ENCODE measurements around the gene ARHGAP6.
"Not testable (repeated sequence)": the region's sequence is repeated elsewhere in the genome, so short reads cannot be mapped to it uniquely, and the experiment has no call there.

ARHGAP6 gene

GRCh38 chrX:11580789-11581188 lies 84.9 kb downstream of the ARHGAP6 start:
- no peak overlapping the region for H3K27ac ChIP-seq
- H3K79me2 ChIP-seq (ENCODE audit: insufficient read depth, low read depth) = no peaks in the 10 kb centered on the region
- no peaks in the 10 kb centered on the region for H3K4me1 ChIP-seq (ENCODE audit: low read depth, poor library complexity, severe bottlenecking)
- H3K4me2 ChIP-seq = no peak overlapping the region
- no peaks in the 10 kb centered on the region for H3K27me3 ChIP-seq (ENCODE audit: insufficient read depth, low read depth)
- no peak overlapping the region for H3K4me3 ChIP-seq (IDR thresholded peaks at IDR 0.05; ENCODE audit: insufficient read depth, low read depth, low read length)
- H2AFZ ChIP-seq (ENCODE audit: low read depth) = no peak overlapping the region
- no peak overlapping the region for H3K9ac ChIP-seq
- no peaks in the 10 kb centered on the region for H3K36me3 ChIP-seq (ENCODE audit: insufficient read depth)
- H4K20me1 ChIP-seq (ENCODE audit: insufficient read depth) = no peaks in the 10 kb centered on the region
- no peak for TF ChIP-seq CTCF (conservative IDR thresholded peaks at IDR 0.05; ENCODE audit: low read depth, low read length)

- Histone ChIP-seq H3K36me3 (ENCODE audit: insufficient read depth) (no peaks in the 10 kb centered on the region), H3K27ac (no peak overlapping the region), H3K9ac (no peak overlapping the region), H3K4me3 (IDR thresholded peaks at IDR 0.05; ENCODE audit: insufficient read depth, low read depth, low read length) (no peak overlapping the region), H2AFZ (ENCODE audit: low read depth) (no peak overlapping the region), H3K4me1 (ENCODE audit: low read depth, poor library complexity, severe bottlenecking) (no peaks in the 10 kb centered on the region), H3K79me2 (ENCODE audit: insufficient read depth, low read depth) (no peaks in the 10 kb centered on the region), H4K20me1 (ENCODE audit: insufficient read depth) (no peaks in the 10 kb centered on the region), H3K4me2 (no peak overlapping the region), H3K27me3 (ENCODE audit: insufficient read depth, low read depth) (no peaks in the 10 kb centered on the region)
- no peak for TF ChIP-seq CTCF (conservative IDR thresholded peaks at IDR 0.05; ENCODE audit: low read depth, low read length)
Measured at GRCh38 chrX:11579636-11580600, 85.8 kb downstream of the ARHGAP6 start.

- H3K36me3 ChIP-seq (ENCODE audit: insufficient read depth); H3K4me2 ChIP-seq; H2AFZ ChIP-seq (ENCODE audit: low read depth); H3K4me1 ChIP-seq (ENCODE audit: low read depth, poor library complexity, severe bottlenecking); H3K27me3 ChIP-seq (ENCODE audit: insufficient read depth, low read depth); H3K9ac ChIP-seq; H3K79me2 ChIP-seq (ENCODE audit: insufficient read depth, low read depth); H4K20me1 ChIP-seq (ENCODE audit: insufficient read depth); H3K27ac ChIP-seq; H3K4me3 ChIP-seq (IDR thresholded peaks at IDR 0.05; ENCODE audit: insufficient read depth, low read depth, low read length): not testable (repeated sequence)
Measured at GRCh38 chrX:11578301-11578700, 87.4 kb downstream of the ARHGAP6 start.

- no peak overlapping the region for H3K4me3 ChIP-seq (IDR thresholded peaks at IDR 0.05; ENCODE audit: insufficient read depth, low read depth, low read length)
- no peak for TF ChIP-seq CTCF (conservative IDR thresholded peaks at IDR 0.05; ENCODE audit: low read depth, low read length)
- no peak overlapping the region for H2AFZ ChIP-seq (ENCODE audit: low read depth)
- no peak overlapping the region for H3K27ac ChIP-seq
- H3K4me2 ChIP-seq = no peak overlapping the region
- no peaks in the 10 kb centered on the region for H3K36me3 ChIP-seq (ENCODE audit: insufficient read depth)
- no peak overlapping the region for H3K9ac ChIP-seq
- no peaks in the 10 kb centered on the region for H3K27me3 ChIP-seq (ENCODE audit: insufficient read depth, low read depth)
- H3K4me1 ChIP-seq (ENCODE audit: low read depth, poor library complexity, severe bottlenecking) = no peaks in the 10 kb centered on the region
- H3K79me2 ChIP-seq (ENCODE audit: insufficient read depth, low read depth) = no peaks in the 10 kb centered on the region
- no peaks in the 10 kb centered on the region for H4K20me1 ChIP-seq (ENCODE audit: insufficient read depth)
Measured at GRCh38 chrX:11577603-11578002, 88.1 kb downstream of the ARHGAP6 start.

- no peak overlapping the region for H3K4me3 ChIP-seq (IDR thresholded peaks at IDR 0.05; ENCODE audit: insufficient read depth, low read depth, low read length)
- no peak overlapping the region for H2AFZ ChIP-seq (ENCODE audit: low read depth)
- H3K27ac ChIP-seq = no peak overlapping the region
- no peak overlapping the region for H3K4me2 ChIP-seq
- no peaks in the 10 kb centered on the region for H3K4me1 ChIP-seq (ENCODE audit: low read depth, poor library complexity, severe bottlenecking)
- H3K27me3 ChIP-seq (ENCODE audit: insufficient read depth, low read depth) = no peaks in the 10 kb centered on the region
- no peaks in the 10 kb centered on the region for H3K36me3 ChIP-seq (ENCODE audit: insufficient read depth)
- no peak for TF ChIP-seq CTCF (conservative IDR thresholded peaks at IDR 0.05; ENCODE audit: low read depth, low read length)
- no peaks in the 10 kb centered on the region for H4K20me1 ChIP-seq (ENCODE audit: insufficient read depth)
- H3K9ac ChIP-seq = no peak overlapping the region
- no peaks in the 10 kb centered on the region for H3K79me2 ChIP-seq (ENCODE audit: insufficient read depth, low read depth)
Measured at GRCh38 chrX:11575332-11575731, 90.4 kb downstream of the ARHGAP6 start.
